Measurements from ENCODE around the gene SERPINB5. TPM values are rescaled to one million over a fixed set of nuclear protein-coding genes. Genes with fewer than 3 reads are reported as not detected.

Gene SERPINB5
- total RNA-seq, 1 donor from 2014 or later = not detected

GRCh38 chr18:63431180-63431579 is 45.6 kb upstream of the SERPINB5 start:
- H3K9me3 Mint-ChIP-seq = no peaks in the 10 kb centered on the region
- no peak overlapping the region for H3K27ac ChIP-seq
- H3K79me2 ChIP-seq (ENCODE audit: low read depth) = no peaks in the 10 kb centered on the region
- no peak for DNase-seq (ENCODE audit: low spot score)
- no peaks in the 10 kb centered on the region for H4K20me1 ChIP-seq (ENCODE audit: low read depth)
- no peaks in the 10 kb centered on the region for H3K36me3 Mint-ChIP-seq
- H3F3A ChIP-seq (ENCODE audit: low read depth) = no peaks in the 10 kb centered on the region
- H3K4me3 Mint-ChIP-seq = no peak overlapping the region
- TF ChIP-seq, protein P1, sequence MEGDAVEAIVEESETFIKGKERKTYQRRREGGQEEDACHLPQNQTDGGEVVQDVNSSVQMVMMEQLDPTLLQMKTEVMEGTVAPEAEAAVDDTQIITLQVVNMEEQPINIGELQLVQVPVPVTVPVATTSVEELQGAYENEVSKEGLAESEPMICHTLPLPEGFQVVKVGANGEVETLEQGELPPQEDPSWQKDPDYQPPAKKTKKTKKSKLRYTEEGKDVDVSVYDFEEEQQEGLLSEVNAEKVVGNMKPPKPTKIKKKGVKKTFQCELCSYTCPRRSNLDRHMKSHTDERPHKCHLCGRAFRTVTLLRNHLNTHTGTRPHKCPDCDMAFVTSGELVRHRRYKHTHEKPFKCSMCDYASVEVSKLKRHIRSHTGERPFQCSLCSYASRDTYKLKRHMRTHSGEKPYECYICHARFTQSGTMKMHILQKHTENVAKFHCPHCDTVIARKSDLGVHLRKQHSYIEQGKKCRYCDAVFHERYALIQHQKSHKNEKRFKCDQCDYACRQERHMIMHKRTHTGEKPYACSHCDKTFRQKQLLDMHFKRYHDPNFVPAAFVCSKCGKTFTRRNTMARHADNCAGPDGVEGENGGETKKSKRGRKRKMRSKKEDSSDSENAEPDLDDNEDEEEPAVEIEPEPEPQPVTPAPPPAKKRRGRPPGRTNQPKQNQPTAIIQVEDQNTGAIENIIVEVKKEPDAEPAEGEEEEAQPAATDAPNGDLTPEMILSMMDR (IDR thresholded peaks at IDR 0.05) = no peak
- TF ChIP-seq EZH2 (IDR thresholded peaks at IDR 0.05) (no peak), EZH2phosphoT487 (IDR thresholded peaks at IDR 0.05) (no peak)
- no peaks in the 10 kb centered on the region for H3K4me1 ChIP-seq
- no peak overlapping the region for H3K4me3 ChIP-seq
- H3K27me3 ChIP-seq = no peaks in the 10 kb centered on the region
- H2AFZ ChIP-seq (replicated peaks) = no peak overlapping the region
- H3K27ac Mint-ChIP-seq = no peak overlapping the region
- H3K9me3 ChIP-seq (ENCODE audit: low read depth) = no peaks in the 10 kb centered on the region
- H3K9ac ChIP-seq = no peak overlapping the region
- H3K27me3 Mint-ChIP-seq (ENCODE audit: insufficient read depth, low read depth) = peaks cover 4% of the 10 kb centered on the region
- no peaks in the 10 kb centered on the region for H3K4me1 Mint-ChIP-seq
- no peaks in the 10 kb centered on the region for H3K36me3 ChIP-seq
- H3K4me2 ChIP-seq = no peak overlapping the region

GRCh38 chr18:63433334-63433866 is 43.4 kb upstream of the SERPINB5 start:
- Mint-ChIP-seq H3K4me3 (no peak overlapping the region), H3K9me3 (no peaks in the 10 kb centered on the region), H3K27me3 (ENCODE audit: insufficient read depth, low read depth) (peaks cover 4% of the 10 kb centered on the region), H3K4me1 (no peaks in the 10 kb centered on the region), H3K36me3 (no peaks in the 10 kb centered on the region), H3K27ac (no peak overlapping the region)
- Histone ChIP-seq H3K4me3 (no peak overlapping the region), H3F3A (ENCODE audit: low read depth) (no peaks in the 10 kb centered on the region), H3K36me3 (no peaks in the 10 kb centered on the region), H2AFZ (replicated peaks) (no peak overlapping the region), H3K27me3 (no peaks in the 10 kb centered on the region), H3K27ac (no peak overlapping the region), H3K9me3 (ENCODE audit: low read depth) (no peaks in the 10 kb centered on the region), H3K9ac (no peak overlapping the region), H3K4me2 (no peak overlapping the region), H3K4me1 (no peaks in the 10 kb centered on the region), H4K20me1 (ENCODE audit: low read depth) (no peaks in the 10 kb centered on the region), H3K79me2 (ENCODE audit: low read depth) (no peaks in the 10 kb centered on the region)
- TF ChIP-seq EZH2 (IDR thresholded peaks at IDR 0.05) = no peak
- TF ChIP-seq EZH2phosphoT487 (IDR thresholded peaks at IDR 0.05) = no peak
- TF ChIP-seq, protein P1 (IDR thresholded peaks at IDR 0.05) = no peak
- DNase-seq (ENCODE audit: low spot score) = no peak

GRCh38 chr18:63438181-63438580 is 38.6 kb upstream of the SERPINB5 start:
- H3K27ac ChIP-seq = no peak overlapping the region
- Mint-ChIP-seq H3K27me3 (ENCODE audit: insufficient read depth, low read depth) (no peaks in the 10 kb centered on the region), H3K9me3 (no peaks in the 10 kb centered on the region), H3K27ac (no peak overlapping the region), H3K4me1 (peaks cover 7% of the 10 kb centered on the region), H3K36me3 (no peaks in the 10 kb centered on the region), H3K4me3 (no peak overlapping the region)
- no peak overlapping the region for H3K4me2 ChIP-seq
- no peak overlapping the region for H3K9ac ChIP-seq
- H4K20me1 ChIP-seq (ENCODE audit: low read depth) = no peaks in the 10 kb centered on the region
- no peaks in the 10 kb centered on the region for H3F3A ChIP-seq (ENCODE audit: low read depth)
- H3K27me3 ChIP-seq = no peaks in the 10 kb centered on the region
- peak overlapping the region; percentile 26 for H2AFZ ChIP-seq (replicated peaks)
- no peak for TF ChIP-seq EZH2phosphoT487 (IDR thresholded peaks at IDR 0.05)
- no peaks in the 10 kb centered on the region for H3K36me3 ChIP-seq
- DNase-seq (ENCODE audit: low spot score) = no peak
- no peak overlapping the region for H3K4me3 ChIP-seq
- H3K4me1 ChIP-seq = no peaks in the 10 kb centered on the region
- no peaks in the 10 kb centered on the region for H3K79me2 ChIP-seq (ENCODE audit: low read depth)
- H3K9me3 ChIP-seq (ENCODE audit: low read depth) = no peaks in the 10 kb centered on the region

- H3K9me3 ChIP-seq (ENCODE audit: low read depth) = no peaks in the 10 kb centered on the region
- peak; percentile 71 for DNase-seq (ENCODE audit: low spot score)
Observed at GRCh38 chr18:63439334-63439733, 37.4 kb upstream of the SERPINB5 start.

More at GRCh38 chr18:63439334-63439733, 37.4 kb upstream of the SERPINB5 start:
- Histone ChIP-seq H3K4me3 (no peak overlapping the region), H3K79me2 (ENCODE audit: low read depth) (no peaks in the 10 kb centered on the region), H3F3A (ENCODE audit: low read depth) (no peaks in the 10 kb centered on the region), H3K9ac (no peak overlapping the region), H3K4me1 (no peaks in the 10 kb centered on the region), H3K27me3 (no peaks in the 10 kb centered on the region), H3K4me2 (no peak overlapping the region), H3K27ac (no peak overlapping the region), H3K36me3 (no peaks in the 10 kb centered on the region), H4K20me1 (ENCODE audit: low read depth) (no peaks in the 10 kb centered on the region), H2AFZ (replicated peaks) (no peak overlapping the region)
- Mint-ChIP-seq H3K4me1 (peaks cover 7% of the 10 kb centered on the region), H3K36me3 (no peaks in the 10 kb centered on the region), H3K9me3 (no peaks in the 10 kb centered on the region), H3K27ac (no peak overlapping the region), H3K4me3 (no peak overlapping the region), H3K27me3 (ENCODE audit: insufficient read depth, low read depth) (peaks cover 4% of the 10 kb centered on the region)
- TF ChIP-seq EZH2phosphoT487 (IDR thresholded peaks at IDR 0.05) (no peak), EZH2 (IDR thresholded peaks at IDR 0.05) (no peak)
- TF ChIP-seq, protein P1 (IDR thresholded peaks at IDR 0.05) = peak; percentile 89

All from neural progenitor cell (in vitro differentiated cells).